Stimulated activated CD8-positive, alpha-beta memory T cell treated with anti-CD3 and anti-CD28 coated beads, Interleukin-15, amount 100 ng/mL, for 24 hours (primary cell): ENCODE measurements around the gene KRTAP10-9.
"Not testable (repeated sequence)": the region's sequence is repeated elsewhere in the genome, so short reads cannot be mapped to it uniquely, and the experiment has no call there.

Experiments used
- DNase-seq: peaks from one replicate; pipeline ENCODE4 v3.0.0-alpha.2; 2020; ENCODE audit warnings: low read depth

The KRTAP10-9 gene

GRCh38 chr21:44643741-44644310, 16.9 kb downstream of the KRTAP10-9 start:
- DNase-seq = no peak

DNA sequence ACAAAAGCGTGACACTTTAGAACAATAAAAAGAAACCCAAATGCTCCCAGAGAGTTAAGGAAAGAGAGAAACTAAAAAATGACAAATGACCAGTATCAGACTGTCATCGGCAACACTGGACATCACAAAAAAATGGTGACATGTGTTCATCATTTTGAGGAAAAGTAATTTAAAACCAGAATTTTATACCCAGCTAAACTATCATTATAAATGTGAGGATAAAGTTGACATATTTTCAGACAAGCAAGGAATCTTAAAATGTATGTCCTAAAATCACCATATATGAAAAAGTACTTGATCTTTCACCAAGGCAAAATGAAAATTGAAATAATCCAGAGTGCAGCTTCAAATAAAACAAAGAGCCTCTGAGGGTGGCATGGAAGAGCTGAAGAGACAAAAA, 18.0 kb downstream of the KRTAP10-9 start:
- DNase-seq = no peak

DNA sequence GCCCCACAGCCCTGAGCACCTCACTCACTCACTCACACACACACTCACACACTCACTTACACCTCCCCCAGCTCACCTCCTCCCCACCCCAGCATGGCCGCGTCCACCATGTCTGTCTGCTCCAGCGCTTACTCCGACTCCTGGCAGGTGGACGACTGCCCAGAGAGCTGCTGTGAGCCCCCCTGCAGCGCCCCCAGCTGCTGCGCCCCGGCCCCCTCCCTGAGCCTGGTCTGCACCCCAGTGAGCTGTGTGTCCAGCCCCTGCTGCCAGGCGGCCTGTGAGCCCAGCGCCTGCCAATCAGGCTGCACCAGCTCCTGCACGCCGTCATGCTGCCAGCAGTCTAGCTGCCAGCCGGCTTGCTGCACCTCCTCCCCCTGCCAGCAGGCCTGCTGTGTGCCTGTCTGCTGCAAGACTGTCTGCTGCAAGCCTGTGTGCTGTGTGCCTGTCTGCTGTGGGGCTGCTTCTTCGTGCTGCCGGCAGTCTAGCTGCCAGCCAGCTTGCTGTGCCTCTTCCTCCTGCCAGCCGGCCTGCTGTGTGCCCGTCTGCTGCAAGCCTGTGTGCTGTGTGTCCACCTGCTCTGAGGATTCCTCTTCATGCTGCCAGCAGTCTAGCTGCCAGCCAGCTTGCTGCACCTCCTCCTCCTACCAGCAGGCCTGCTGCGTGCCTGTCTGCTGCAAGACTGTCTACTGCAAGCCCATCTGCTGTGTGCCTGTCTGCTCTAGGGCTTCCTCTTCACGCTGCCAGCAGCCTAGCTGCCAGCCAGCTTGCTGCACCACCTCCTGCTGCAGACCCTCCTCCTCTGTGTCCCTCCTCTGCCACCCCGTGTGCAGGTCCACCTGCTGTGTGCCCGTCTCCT, 19.7 kb downstream of the KRTAP10-9 start, which contains the start of gene KRTAP10-11:
TSS of gene KRTAP10-11 (plus strand) at position 49 of the 856 bp plus-strand sequence. CDS start at position 94, 45 bp downstream.
- not testable (repeated sequence) for DNase-seq

DNA sequence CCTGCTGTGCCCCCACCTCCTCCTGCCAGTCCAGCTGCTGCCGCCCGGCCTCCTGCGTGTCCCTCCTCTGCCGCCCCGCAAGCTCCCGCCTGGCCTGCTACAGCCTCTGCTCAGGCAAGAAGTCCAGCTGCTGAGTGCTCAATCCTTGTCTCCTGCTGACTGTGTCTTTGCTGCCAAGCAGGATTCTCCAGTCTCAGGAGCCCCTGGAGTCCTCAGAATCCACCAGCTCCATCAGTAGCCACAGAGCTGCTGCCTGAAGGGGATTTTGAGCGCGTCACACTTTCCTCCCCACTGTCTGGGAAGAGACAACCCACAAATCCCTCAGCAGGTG, 20.3 kb downstream of the KRTAP10-9 start:
- DNase-seq = no peak

GRCh38 chr21:44648557-44649311, 21.8 kb downstream of the KRTAP10-9 start:
- no peak for DNase-seq

- DNase-seq = no peak
Measured at GRCh38 chr21:44649521-44650100, 22.7 kb downstream of the KRTAP10-9 start.

- no peak for DNase-seq
Measured at GRCh38 chr21:44650265-44650972, 23.5 kb downstream of the KRTAP10-9 start.

DNA sequence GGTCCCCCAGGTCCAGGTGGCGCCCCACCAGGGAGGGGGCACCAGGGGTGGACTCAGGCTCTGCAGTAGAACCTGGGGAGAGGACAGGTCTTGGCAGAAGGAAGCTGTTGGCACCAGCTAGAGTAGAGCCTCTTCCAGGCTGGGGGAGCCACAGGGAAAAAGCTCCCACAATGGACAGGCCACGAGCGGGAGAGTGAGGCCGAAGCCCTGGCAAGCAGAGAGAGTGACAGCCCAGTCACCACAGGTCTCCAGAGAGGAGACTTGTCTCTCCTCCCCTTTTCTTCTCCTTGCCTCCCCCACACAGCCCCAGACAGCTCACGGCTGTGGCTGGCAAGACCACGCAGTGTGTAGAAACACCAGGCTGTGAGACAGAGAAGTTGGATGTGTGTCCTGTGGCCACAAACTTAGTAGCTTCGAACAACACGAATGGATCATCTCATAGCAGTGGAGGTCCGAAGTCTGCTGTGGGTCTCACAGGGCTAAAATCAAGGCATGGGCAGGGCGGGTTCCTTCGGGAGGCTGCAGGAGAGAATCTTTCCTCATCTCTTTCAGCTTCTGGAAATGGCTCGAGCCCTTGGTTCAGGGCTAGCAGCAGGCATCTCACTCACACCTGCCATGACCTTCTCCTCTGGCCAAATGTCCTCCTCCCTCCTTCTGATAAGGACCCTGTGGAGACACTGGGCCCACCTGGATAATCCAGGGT, 24.2 kb downstream of the KRTAP10-9 start:
- DNase-seq = no peak

GRCh38 chr21:44653123-44653522, 26.2 kb downstream of the KRTAP10-9 start:
- no peak for DNase-seq

- DNase-seq = no peak
Measured at GRCh38 chr21:44653656-44654575, 27.0 kb downstream of the KRTAP10-9 start.

- DNase-seq = no peak
Measured at GRCh38 chr21:44654576-44655175, 27.8 kb downstream of the KRTAP10-9 start, which contains the start of gene KRTAP12-4. Gene KRTAP12-4 (minus strand): TSS chr21:44654659. CDS start chr21:44654614, 45 bp downstream.

DNA sequence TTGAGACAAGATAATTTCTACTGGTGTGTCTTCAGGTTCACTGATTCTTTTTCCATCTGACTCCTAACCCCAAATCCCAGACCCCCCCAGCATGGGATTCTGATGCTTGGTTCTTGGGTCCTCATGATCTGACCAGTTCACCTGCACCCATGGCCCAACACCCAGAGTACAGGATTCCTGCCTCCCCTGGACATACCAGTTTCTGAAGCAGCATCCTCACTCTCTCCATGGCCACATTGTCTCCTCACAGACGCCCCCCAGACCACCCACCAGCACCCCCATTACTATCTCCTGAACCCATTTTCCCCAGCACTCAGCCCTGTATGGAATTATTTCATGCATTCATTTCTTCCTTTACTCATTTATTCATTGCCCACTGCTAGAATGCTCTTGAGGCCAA, 30.0 kb downstream of the KRTAP10-9 start:
- no peak for DNase-seq

DNA sequence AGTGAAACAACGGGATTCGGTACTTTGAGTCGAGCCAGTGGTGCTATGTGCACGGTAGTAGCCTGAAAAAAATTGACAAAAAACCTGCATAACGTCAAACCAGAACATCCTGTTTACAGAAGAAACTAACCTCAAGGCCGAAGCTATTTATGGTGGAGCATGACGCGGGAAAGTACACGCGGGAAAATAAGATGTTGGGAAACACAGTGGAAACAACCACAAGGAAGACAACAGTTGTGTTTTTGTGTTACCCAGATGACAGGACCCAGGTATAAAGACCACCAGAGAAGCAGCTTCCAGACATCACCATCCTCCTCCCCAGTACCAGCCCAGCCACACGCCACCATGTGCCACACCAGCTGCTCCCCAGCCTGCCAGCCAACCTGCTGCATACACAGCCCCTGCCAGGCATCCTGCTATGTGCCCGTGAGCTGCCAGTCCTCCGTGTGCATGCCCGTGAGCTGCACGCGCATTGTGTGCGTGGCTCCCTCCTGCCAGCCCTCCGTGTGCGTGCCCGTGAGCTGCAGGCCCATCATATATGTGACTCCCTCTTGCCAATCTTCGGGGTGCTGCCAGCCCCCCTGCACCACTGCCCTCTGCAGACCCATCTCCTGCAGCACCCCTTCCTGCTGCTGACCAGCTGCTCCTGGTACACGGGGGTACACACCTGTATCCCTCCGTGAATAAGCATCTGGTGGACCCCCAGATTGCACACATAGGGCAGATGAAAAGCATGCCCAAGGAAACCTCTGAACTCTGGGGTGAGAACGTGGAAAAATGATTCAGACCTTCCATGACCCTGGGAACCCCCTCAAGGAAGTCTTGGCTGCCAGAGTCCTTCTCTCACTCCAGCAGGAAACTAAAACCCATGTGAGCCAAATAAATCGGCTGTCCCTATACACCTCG, 31.0 kb downstream of the KRTAP10-9 start, which contains the start of gene KRTAP12-3:
TSS of gene KRTAP12-3 (plus strand) at position 298 of the 906 bp plus-strand sequence. CDS start at position 346, 48 bp downstream.
- DNase-seq = no peak

DNA sequence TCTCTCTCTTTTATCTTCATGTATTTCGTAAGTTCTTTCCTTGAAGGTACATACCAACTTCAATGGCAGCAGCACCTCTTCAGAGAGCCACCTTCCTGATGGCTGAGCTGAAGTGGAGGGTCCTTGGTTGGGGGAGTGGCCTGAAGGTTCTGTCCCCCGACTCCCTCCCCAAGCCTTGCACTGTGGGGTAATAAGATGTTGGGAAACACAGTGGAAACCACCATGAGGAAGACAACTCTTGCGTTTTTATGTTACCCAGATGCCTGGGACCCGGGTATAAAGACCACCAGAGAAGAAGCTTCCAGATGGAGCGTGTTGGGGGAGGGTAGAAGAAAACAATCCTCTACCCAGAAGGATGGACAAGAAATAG, 31.6 kb downstream of the KRTAP10-9 start:
- DNase-seq = no peak

- no peak for DNase-seq
Measured at GRCh38 chr21:44658913-44659595, 32.2 kb downstream of the KRTAP10-9 start.

DNA sequence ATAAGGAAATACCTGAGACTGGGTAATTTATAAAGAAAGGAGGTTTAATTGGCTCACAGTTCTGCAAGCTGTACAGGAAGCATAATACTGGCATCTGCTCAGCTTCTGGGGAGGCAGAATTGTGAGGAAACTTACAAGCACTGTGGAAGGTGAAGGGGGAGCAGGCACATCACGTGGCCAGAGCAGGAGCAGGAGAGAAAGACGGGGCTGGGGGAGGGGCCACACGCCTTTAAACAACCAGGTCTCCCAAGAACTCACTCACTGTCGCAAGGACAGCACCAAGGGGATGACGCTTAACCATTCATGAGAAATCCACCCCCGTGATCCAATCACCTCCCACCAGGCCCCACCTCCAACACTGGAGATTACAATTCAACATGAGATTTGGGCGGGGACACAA, 34.7 kb downstream of the KRTAP10-9 start:
- DNase-seq = not testable (repeated sequence)

DNA sequence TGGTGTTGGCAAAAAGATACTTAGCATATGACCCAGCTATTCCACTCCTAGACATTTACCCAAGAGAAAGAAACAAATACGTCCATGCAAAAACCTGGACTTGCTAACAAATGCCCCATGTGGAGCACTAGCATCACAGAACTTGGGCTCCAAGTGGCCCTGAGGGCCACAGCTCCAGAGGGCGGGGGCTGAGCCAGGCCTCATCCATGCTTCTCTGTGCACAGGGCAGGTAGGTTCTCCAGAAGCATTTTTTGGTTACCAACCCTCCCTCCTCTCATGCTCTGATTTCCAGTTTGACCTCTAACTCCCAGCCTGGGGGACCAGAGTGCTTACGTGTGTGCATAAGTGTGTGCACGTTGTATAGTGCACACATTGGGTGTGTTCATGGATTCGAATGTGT, 37.8 kb downstream of the KRTAP10-9 start:
- DNase-seq = no peak
